ENCODE results near the gene SPSB4. TPM values are rescaled to one million over a fixed set of nuclear protein-coding genes. Genes with fewer than 3 reads are reported as not detected.
A peak's percentile ranks its signal among the peaks of the same experiment; 100 is the strongest.

The SPSB4 gene
- total RNA-seq, 1 donor from 2014 or later = not detected

DNA sequence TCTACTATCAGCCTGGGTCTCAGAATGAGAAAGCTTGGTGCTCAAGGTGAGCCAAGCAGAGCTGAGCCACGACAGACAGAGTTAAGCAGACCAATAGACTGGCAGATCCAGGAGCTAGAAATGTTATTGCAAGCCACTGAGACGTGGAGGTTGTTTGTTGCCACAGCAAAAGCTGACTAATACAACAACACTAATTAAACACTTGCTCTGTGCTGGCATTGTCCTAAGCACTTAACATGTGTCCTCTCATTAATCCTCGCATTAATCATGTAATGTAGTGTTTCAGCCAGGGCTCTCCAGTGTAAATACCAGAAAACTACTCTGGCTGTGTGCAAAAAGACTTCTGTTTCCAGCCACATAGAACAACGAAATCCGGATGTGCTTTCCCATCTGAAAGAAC lies 11.6 kb upstream of the SPSB4 start:
- no peak for DNase-seq (ENCODE audit: low spot score)
- Mint-ChIP-seq H3K4me1 (ENCODE audit: low read depth) (no peaks in the 10 kb centered on the region), H3K27me3 (ENCODE audit: insufficient read depth) (peaks cover 24% of the 10 kb centered on the region), H3K4me3 (no peak overlapping the region), H3K9me3 (no peaks in the 10 kb centered on the region), H3K27ac (no peak overlapping the region), H3K36me3 (ENCODE audit: low read depth) (no peaks in the 10 kb centered on the region)
- intact Hi-C loops (cut with micrococcal nuclease) = no loop called here

DNA sequence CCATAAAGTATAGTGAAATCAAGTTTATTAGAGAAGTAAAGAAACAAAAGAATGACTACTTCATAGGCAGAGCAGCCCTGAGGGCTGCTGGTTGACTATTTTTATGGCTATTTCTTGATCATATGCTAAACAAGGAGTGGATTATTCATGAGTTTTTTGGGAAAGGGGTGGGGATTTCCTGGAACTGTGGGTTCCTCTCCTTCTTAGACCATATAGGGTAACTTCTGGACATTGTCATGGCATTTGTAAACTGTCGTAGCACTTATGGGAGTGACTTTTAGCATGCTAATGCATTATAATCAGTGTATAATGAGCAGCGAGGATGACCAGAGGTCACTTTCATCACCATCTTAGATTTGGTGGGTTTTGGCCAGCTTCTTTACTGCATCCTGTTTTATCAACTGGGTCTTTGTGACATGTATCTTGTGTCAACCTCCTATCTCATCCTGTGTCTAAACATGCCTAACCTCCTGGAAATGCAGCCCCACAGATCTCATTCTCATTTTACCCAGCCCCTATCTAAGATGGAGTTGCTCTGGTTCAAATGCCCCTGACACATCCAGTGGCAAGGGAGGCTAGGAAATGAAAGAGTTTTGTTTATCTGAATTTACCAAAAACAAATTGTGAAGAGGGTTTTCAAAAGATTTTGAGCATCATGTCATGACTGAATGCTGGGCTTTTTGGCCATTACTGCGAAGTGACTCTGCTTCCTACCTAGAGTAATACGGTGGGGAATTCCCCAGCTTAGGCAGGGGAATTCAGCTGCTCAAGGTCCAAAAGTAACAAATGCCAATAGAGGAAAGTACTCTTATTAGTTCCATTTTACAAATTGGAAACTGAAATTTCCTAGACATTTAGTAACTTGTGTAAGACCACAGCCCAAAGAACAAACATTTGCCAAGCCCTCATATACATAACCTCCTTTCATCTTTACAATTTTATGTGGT lies 6.2 kb upstream of the SPSB4 start:
- Mint-ChIP-seq H3K4me3 (no peak overlapping the region), H3K27me3 (ENCODE audit: insufficient read depth) (peaks cover 25% of the 10 kb centered on the region), H3K9me3 (no peaks in the 10 kb centered on the region), H3K27ac (no peak overlapping the region), H3K4me1 (ENCODE audit: low read depth) (peaks cover 4% of the 10 kb centered on the region), H3K36me3 (ENCODE audit: low read depth) (no peaks in the 10 kb centered on the region)
- intact Hi-C loops (cut with micrococcal nuclease) = no loop called here
- no peak for DNase-seq (ENCODE audit: low spot score)

DNA sequence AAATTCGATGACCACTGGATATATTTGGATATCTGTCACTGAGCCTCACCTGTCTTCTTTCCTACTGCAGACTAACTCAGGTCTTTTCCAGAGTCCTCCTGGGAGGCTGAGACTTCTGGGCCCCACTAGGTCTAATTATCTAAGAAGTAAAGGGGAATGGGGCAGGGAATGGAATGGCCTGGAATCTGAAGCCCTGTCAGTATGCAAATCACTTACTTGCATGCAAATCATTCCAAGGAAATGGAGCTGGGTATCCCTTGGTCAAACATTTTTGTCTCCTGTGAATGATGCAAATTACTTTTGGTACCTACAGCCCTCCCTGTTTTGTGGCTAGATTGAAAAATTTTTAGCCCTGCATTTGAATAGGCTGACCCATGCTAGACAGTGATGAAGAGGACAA lies 5.3 kb upstream of the SPSB4 start:
- peaks cover 34% of the 10 kb centered on the region for H3K27me3 Mint-ChIP-seq (ENCODE audit: insufficient read depth)
- intact Hi-C loops (cut with micrococcal nuclease) = no loop called here
- H3K4me1 Mint-ChIP-seq (ENCODE audit: low read depth) = peaks cover 4% of the 10 kb centered on the region
- DNase-seq (ENCODE audit: low spot score) = no peak
- H3K9me3 Mint-ChIP-seq = no peaks in the 10 kb centered on the region
- H3K4me3 Mint-ChIP-seq = no peak overlapping the region
- H3K36me3 Mint-ChIP-seq (ENCODE audit: low read depth) = no peaks in the 10 kb centered on the region
- H3K27ac Mint-ChIP-seq = no peak overlapping the region

DNA sequence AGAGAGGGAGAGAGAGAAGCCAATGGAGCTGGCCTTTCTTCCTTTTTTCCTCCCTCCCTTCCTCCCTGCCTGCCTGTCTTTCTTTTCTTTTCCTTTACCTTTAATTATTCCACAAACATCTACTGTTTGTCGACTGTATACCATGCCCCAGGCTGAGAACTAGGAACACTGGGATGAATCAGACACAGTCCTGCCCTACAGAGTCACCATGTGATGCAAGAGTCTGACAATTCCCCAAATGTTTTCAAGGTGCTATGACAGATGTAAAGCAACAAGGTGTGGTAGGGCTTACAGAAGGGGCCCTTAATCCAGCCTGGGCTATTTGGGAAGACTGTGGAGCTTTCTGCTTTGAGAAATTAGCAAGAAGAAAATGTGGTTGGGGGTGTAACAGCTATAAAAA lies 4.0 kb upstream of the SPSB4 start:
- H3K36me3 Mint-ChIP-seq (ENCODE audit: low read depth) = no peaks in the 10 kb centered on the region
- no peak for DNase-seq (ENCODE audit: low spot score)
- no peaks in the 10 kb centered on the region for H3K9me3 Mint-ChIP-seq
- intact Hi-C loops (cut with micrococcal nuclease) = no loop called here
- H3K27me3 Mint-ChIP-seq (ENCODE audit: insufficient read depth) = peaks cover 38% of the 10 kb centered on the region
- peaks cover 7% of the 10 kb centered on the region for H3K4me1 Mint-ChIP-seq (ENCODE audit: low read depth)
- no peak overlapping the region for H3K4me3 Mint-ChIP-seq
- H3K27ac Mint-ChIP-seq = no peak overlapping the region

DNA sequence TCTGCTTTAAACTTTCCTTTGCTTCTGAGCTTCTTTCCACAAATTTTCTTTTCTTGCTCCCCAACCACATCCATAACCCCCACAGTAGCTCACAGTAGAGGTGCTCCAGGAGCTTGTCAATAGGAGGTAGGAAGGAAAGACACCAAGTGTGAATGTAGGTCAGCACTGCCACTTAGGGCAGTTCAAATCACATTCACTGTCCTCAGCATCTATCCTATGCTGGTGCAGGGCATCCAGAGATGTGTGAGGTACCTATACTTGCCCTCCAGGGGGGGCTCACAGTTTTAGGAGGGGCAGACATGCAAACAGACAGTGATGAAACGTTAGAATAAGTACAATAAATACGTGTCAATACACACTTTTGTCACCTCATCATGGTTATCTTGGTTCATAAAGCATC lies 1.5 kb upstream of the SPSB4 start:
- H3K4me3 Mint-ChIP-seq = no peak overlapping the region
- intact Hi-C loops (cut with micrococcal nuclease) = no loop called here

DNA sequence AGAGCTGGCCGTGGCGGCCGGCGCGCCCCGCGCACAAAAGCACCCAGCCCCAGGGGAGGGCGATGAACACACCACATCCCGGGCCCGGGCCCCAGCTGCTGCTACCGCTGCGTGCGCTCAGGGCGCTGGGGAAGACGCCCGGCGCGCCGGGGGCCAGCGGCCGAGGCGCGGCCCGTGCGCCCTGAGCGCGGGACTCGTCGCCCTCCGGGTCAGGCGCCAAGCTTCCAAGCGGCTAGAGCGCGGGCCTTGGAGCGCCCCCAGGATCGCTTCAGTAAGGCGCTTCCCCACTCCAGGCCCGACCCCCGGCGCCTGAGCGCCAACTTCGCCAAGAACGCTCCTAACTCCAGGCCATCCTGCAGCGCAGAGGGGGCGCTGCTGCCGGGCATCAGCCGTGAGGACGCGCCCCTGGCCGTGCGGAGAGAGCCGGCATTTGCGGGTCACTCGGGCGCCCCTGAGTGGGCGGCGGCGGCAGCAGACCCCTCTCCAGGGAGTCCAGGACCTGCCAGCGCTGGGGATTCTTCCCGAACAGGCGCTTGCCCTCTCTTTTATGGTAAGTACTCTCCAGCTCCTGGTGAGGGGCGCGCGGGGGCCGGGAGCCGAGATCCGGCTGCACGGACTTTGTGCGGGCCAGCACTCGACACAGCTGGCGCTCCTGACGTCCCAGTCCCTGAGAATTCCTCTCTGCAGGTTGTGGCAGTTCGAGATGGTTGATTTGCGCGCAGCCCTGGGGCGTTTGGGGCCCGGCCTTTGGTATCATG lies 475 bp downstream of the SPSB4 start:
- peaks cover 58% of the 10 kb centered on the region for H3K27me3 Mint-ChIP-seq (ENCODE audit: insufficient read depth)
- H3K4me3 Mint-ChIP-seq = peak overlapping the region; percentile 45
- intact Hi-C loops (cut with micrococcal nuclease) = no loop called here

More for the DNA sequence above, 1.5 kb upstream of the SPSB4 start:
- H3K9me3 Mint-ChIP-seq = no peaks in the 10 kb centered on the region
- peaks cover 9% of the 10 kb centered on the region for H3K4me1 Mint-ChIP-seq (ENCODE audit: low read depth)
- peaks cover 54% of the 10 kb centered on the region for H3K27me3 Mint-ChIP-seq (ENCODE audit: insufficient read depth)
- DNase-seq (ENCODE audit: low spot score) = no peak
- H3K36me3 Mint-ChIP-seq (ENCODE audit: low read depth) = no peaks in the 10 kb centered on the region
- no peak overlapping the region for H3K27ac Mint-ChIP-seq

DNA sequence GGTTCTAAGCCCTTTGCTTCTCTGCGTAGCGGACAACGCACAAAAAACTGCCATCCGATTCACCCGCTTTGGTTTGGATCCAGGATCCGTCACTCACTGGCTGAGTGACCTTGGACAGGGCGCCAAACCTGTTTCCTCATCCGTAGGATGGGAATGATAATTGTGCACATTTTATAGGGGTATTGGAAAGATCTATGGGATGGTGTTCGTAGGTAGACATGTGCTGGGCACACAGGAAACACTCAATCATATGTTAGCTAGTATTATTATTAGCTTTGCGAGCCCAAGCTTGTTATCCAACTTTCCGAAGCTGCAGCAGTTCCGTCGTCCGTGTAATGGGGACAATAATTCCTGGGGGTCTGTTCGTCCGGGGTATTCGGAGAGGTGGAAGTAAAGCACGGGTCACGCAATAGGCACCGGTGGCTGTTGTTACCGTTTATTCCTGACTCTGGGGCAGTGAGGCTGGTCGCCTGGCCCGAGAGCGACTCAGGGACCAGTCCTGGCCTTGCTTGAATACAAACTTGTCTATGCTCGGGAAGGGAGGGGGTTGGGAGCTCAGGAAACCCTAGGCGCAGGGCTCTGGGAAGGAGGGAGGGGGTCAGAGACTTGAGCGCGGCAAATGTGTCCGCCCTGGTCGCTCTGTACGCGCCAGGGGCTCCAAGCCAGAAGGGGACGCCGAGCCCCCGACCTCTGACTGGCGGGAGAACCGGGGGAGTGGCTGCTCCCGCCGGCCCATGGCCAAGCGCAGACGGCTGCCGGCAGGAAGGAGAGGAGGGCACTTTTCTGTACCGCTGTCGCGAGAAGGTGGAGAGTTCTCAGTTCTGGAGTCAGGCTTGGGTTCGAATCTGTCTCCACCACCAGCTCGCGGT lies 1.3 kb downstream of the SPSB4 start:
- H3K27me3 Mint-ChIP-seq (ENCODE audit: insufficient read depth) = peaks cover 54% of the 10 kb centered on the region
- no peaks in the 10 kb centered on the region for H3K9me3 Mint-ChIP-seq

More for the DNA sequence above, 475 bp downstream of the SPSB4 start:
- no peak for DNase-seq (ENCODE audit: low spot score)
- peaks cover 5% of the 10 kb centered on the region for H3K4me1 Mint-ChIP-seq (ENCODE audit: low read depth)
- H3K27ac Mint-ChIP-seq = no peak overlapping the region
- H3K36me3 Mint-ChIP-seq (ENCODE audit: low read depth) = no peaks in the 10 kb centered on the region
- no peaks in the 10 kb centered on the region for H3K9me3 Mint-ChIP-seq

DNA sequence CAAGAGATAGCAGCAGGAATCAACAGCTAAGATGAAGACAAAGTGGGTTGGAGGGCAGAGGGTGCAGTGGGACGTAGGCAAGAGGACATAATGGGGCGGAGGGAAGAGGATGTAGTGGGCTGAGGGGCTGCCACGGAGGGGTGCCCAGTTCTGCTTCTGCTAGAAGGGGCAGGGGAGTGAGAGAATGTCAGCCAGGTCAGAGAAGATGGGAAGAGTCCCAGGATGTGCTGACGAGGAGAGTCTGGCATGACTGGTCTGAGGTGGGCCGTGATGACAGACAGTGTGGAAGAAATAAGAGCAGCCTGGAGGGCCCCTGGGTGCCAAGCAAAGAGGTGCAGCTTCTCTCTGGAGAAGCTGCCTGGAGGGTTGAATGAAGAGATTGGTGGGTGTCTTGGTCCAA lies 4.0 kb downstream of the SPSB4 start:
- DNase-seq (ENCODE audit: low spot score) = no peak
- peaks cover 5% of the 10 kb centered on the region for H3K4me1 Mint-ChIP-seq (ENCODE audit: low read depth)
- H3K27ac Mint-ChIP-seq = no peak overlapping the region
- intact Hi-C loops (cut with micrococcal nuclease) = no loop called here
- no peaks in the 10 kb centered on the region for H3K36me3 Mint-ChIP-seq (ENCODE audit: low read depth)
- no peak overlapping the region for H3K4me3 Mint-ChIP-seq
- H3K27me3 Mint-ChIP-seq (ENCODE audit: insufficient read depth) = peaks cover 31% of the 10 kb centered on the region
- H3K9me3 Mint-ChIP-seq = no peaks in the 10 kb centered on the region

More for the DNA sequence above, 1.3 kb downstream of the SPSB4 start:
- intact Hi-C loops (cut with micrococcal nuclease) = no loop called here
- peaks cover 5% of the 10 kb centered on the region for H3K4me1 Mint-ChIP-seq (ENCODE audit: low read depth)
- no peak for DNase-seq (ENCODE audit: low spot score)
- H3K4me3 Mint-ChIP-seq = peak overlapping the region; percentile 45
- no peak overlapping the region for H3K27ac Mint-ChIP-seq
- no peaks in the 10 kb centered on the region for H3K36me3 Mint-ChIP-seq (ENCODE audit: low read depth)

DNA sequence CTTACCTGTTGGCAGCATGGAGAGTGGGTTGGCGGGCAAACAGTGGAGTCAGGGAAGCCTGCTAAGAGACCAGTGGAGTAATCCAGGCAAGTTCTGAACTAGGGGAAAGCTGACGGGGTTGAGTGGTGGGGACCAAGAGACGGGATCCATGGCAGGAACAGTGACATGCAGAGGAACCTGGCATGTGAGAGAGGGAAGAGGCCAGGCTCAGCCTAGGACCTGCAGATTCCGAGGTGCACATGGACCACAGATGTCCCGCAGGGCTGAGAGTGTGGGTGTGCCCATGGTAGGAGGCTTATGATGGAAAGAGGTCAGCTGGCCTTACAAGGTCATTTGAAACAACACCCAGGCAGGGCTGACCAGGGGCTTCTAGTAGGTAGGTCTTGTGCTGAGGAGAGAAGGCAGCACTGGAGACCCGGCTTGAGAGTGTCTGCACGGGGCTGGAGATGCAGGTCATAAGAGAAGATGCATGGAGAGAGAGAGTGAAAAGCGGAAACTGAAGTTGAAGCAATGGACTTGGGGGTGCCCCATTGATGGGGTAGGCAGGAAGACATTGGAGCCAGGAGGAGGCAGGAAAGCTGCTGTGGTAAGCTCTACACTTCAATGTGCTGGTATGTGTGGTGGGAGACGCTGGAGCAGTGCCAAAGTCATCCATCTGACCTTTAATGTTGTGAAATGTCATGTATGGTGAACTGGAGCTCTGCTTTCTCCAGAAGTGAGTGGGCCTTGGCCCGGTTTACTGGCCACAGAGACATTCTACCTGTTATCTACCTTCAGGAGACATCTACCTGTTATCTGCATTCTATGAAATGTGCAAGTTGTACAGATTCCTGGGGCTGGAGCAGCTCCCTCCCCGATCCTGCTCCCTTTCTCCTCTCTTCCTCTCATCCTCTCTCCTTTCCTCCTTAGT lies 4.6 kb downstream of the SPSB4 start:
- no peak overlapping the region for H3K27ac Mint-ChIP-seq
- no peak overlapping the region for H3K4me3 Mint-ChIP-seq
- H3K27me3 Mint-ChIP-seq (ENCODE audit: insufficient read depth) = peaks cover 25% of the 10 kb centered on the region
- peaks cover 5% of the 10 kb centered on the region for H3K4me1 Mint-ChIP-seq (ENCODE audit: low read depth)
- no peak for DNase-seq (ENCODE audit: low spot score)
- intact Hi-C loops (cut with micrococcal nuclease) = no loop called here
- H3K36me3 Mint-ChIP-seq (ENCODE audit: low read depth) = no peaks in the 10 kb centered on the region
- no peaks in the 10 kb centered on the region for H3K9me3 Mint-ChIP-seq

DNA sequence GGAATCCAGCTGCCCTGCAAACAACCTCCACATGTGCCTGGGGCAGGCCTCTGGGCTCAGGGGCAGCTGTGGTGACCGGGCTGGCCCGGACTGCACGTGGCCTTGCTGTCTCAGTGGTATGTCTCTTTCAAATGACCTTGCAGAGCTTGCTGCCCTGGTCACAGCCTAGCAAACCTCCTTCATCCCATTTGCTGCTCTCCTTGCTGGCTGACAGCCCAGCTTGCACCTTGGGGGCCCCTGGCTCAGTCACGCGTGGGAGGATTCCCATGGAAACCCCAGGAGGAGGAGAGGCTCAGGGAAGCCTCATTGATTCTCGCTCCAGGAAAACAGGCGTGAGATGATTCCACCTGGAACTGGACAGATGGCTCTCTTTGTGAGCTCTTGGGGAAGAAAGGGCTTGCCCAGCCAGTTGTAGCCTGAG lies 5.6 kb downstream of the SPSB4 start:
- Mint-ChIP-seq H3K27ac (no peak overlapping the region), H3K27me3 (ENCODE audit: insufficient read depth) (peaks cover 23% of the 10 kb centered on the region), H3K36me3 (ENCODE audit: low read depth) (no peaks in the 10 kb centered on the region), H3K9me3 (no peaks in the 10 kb centered on the region), H3K4me3 (no peak overlapping the region), H3K4me1 (ENCODE audit: low read depth) (peaks cover 5% of the 10 kb centered on the region)
- DNase-seq (ENCODE audit: low spot score) = no peak
- intact Hi-C loops (cut with micrococcal nuclease) = no loop called here

DNA sequence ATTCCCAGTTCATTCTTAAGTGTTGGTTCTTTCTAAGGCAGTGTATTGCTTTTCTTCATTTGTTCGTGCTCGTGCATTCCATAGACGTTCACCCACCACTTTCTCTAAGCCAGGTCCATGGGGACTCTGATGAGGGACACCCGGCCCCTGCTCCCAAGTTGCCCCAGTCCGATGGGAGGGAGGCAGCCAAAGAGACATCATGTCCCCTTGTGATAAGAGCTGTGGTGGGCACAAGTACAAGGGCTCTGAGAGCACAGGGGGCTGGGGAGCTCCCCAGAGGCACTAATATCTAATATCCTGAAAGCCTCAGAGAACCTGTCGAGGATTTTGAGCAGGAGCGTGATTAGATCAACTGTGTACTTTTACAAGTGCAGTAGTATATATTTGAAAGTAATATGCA lies 6.3 kb downstream of the SPSB4 start:
- DNase-seq (ENCODE audit: low spot score) = no peak
- Mint-ChIP-seq H3K4me3 (no peak overlapping the region), H3K9me3 (no peaks in the 10 kb centered on the region), H3K36me3 (ENCODE audit: low read depth) (no peaks in the 10 kb centered on the region), H3K4me1 (ENCODE audit: low read depth) (no peaks in the 10 kb centered on the region), H3K27ac (no peak overlapping the region), H3K27me3 (ENCODE audit: insufficient read depth) (peaks cover 18% of the 10 kb centered on the region)
- intact Hi-C loops (cut with micrococcal nuclease) = no loop called here
